ENCODE results near the gene RAE1. TPM values are rescaled to one million over a fixed set of nuclear protein-coding genes. Genes with fewer than 3 reads are reported as not detected.

The RAE1 gene
- total and polyA plus RNA-seq, 7 donors, result 9.1 to 23.6 (median 14.7) TPM

GRCh38 chr20:57317789-57318371, 33.2 kb upstream of the RAE1 start:
- ATAC-seq, result no peak
- 60 to 72% (median 66%) methylated on average over 14 of the region's 14 CpGs for WGBS, 3 donors
- H3K36me3 ChIP-seq (ENCODE audit: insufficient read depth in 1 of 2, low read depth in 1 of 2), result no peaks in the 10 kb centered on the region
- peaks cover 0 to 23% (median 0%) of the 10 kb centered on the region in 3 donors for H3K27me3 ChIP-seq (ENCODE audit: insufficient read depth in 3 of 3, low read length in 2 of 3)
- no peak overlapping the region for H3K4me3 ChIP-seq
- no peak for DNase-seq
- TF ChIP-seq, protein P1, sequence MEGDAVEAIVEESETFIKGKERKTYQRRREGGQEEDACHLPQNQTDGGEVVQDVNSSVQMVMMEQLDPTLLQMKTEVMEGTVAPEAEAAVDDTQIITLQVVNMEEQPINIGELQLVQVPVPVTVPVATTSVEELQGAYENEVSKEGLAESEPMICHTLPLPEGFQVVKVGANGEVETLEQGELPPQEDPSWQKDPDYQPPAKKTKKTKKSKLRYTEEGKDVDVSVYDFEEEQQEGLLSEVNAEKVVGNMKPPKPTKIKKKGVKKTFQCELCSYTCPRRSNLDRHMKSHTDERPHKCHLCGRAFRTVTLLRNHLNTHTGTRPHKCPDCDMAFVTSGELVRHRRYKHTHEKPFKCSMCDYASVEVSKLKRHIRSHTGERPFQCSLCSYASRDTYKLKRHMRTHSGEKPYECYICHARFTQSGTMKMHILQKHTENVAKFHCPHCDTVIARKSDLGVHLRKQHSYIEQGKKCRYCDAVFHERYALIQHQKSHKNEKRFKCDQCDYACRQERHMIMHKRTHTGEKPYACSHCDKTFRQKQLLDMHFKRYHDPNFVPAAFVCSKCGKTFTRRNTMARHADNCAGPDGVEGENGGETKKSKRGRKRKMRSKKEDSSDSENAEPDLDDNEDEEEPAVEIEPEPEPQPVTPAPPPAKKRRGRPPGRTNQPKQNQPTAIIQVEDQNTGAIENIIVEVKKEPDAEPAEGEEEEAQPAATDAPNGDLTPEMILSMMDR (IDR thresholded peaks at IDR 0.05), result no peak
- H3K4me1 ChIP-seq, result no peaks in the 10 kb centered on the region
- intact Hi-C loops (cut with DNase I), result no loop called here
- H3K9me3 ChIP-seq, result no peaks in the 10 kb centered on the region
- H3K27ac ChIP-seq, result no peak overlapping the region

DNA sequence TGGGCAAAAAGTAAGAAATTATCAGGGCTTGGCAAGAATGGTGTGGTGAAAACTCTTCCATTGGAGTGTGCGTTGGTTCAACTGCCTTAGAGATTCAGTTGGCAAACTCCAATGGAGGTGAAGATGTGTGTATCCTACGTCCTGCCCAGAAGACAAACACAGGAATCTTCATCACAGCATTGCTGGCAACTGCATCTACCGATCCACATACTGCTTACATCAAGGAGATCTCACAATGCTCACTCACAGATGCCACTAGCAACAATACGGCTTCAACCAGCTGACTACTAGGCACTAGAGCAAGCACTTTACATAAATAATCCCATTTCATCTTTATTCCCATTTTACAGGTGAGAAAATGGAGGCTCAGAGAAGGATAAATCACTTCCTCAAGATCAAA, 31.5 kb upstream of the RAE1 start:
- intact Hi-C loops (cut with DNase I), result no loop called here

GRCh38 chr20:57320358-57320757, 30.7 kb upstream of the RAE1 start:
- no peaks in the 10 kb centered on the region for H3K36me3 ChIP-seq (ENCODE audit: insufficient read depth in 1 of 2, low read depth in 1 of 2)
- TF ChIP-seq, protein P1 (IDR thresholded peaks at IDR 0.05), result no peak
- H3K27me3 ChIP-seq (ENCODE audit: insufficient read depth in 3 of 3, low read length in 2 of 3), result peaks cover 0 to 30% (median 0%) of the 10 kb centered on the region in 3 donors
- DNase-seq (no peak), ATAC-seq (no peak)
- no peaks in the 10 kb centered on the region for H3K9me3 ChIP-seq
- no peak overlapping the region for H3K4me3 ChIP-seq
- H3K27ac ChIP-seq, result no peak overlapping the region
- WGBS, 3 donors, result 75 to 83% (median 80%) methylated on average over 3 of the region's 3 CpGs
- no peaks in the 10 kb centered on the region for H3K4me1 ChIP-seq
- intact Hi-C loops (cut with DNase I), result no loop called here

More for the DNA sequence above, 31.5 kb upstream of the RAE1 start:
- Histone ChIP-seq H3K4me1 (no peaks in the 10 kb centered on the region), H3K27ac (no peak overlapping the region), H3K27me3 (ENCODE audit: insufficient read depth in 3 of 3, low read length in 2 of 3) (peaks cover 0 to 30% (median 0%) of the 10 kb centered on the region in 3 donors), H3K4me3 (no peak overlapping the region), H3K36me3 (ENCODE audit: insufficient read depth in 1 of 2, low read depth in 1 of 2) (no peaks in the 10 kb centered on the region), H3K9me3 (no peaks in the 10 kb centered on the region)
- TF ChIP-seq, protein P1 (IDR thresholded peaks at IDR 0.05), result no peak
- DNase-seq (no peak), ATAC-seq (no peak)
- WGBS, 3 donors, result 75 to 81% (median 75%) methylated on average over 4 of the region's 4 CpGs

DNA sequence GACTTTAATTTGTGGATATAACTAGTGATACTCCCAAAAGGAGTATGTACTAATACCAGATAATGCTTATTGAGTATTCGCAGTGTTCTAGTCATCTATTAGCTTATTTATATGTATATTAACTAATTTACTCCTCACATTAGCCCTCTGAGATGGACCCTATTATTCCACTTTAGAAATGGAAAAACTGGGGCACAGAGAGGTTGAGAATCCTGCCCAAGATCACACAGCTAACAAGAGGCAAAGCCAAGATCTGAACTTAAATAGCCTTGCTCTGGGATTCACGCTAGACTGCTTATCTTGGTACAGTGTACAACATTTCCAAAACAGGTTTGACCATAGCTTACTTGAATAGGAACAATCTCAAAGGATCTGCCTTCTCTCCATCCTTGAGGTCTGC, 29.9 kb upstream of the RAE1 start:
- Histone ChIP-seq H3K4me1 (no peaks in the 10 kb centered on the region), H3K27ac (no peak overlapping the region), H3K27me3 (ENCODE audit: insufficient read depth in 3 of 3, low read length in 2 of 3) (peaks cover 0 to 30% (median 0%) of the 10 kb centered on the region in 3 donors), H3K36me3 (ENCODE audit: insufficient read depth in 1 of 2, low read depth in 1 of 2) (no peaks in the 10 kb centered on the region), H3K4me3 (no peak overlapping the region), H3K9me3 (no peaks in the 10 kb centered on the region)
- ATAC-seq (no peak), DNase-seq (no peak)
- intact Hi-C loops (cut with DNase I), result no loop called here
- 89 to 100% (median 94%) methylated on average over 2 of the region's 2 CpGs for WGBS, 3 donors
- TF ChIP-seq, protein P1 (IDR thresholded peaks at IDR 0.05), result no peak

DNA sequence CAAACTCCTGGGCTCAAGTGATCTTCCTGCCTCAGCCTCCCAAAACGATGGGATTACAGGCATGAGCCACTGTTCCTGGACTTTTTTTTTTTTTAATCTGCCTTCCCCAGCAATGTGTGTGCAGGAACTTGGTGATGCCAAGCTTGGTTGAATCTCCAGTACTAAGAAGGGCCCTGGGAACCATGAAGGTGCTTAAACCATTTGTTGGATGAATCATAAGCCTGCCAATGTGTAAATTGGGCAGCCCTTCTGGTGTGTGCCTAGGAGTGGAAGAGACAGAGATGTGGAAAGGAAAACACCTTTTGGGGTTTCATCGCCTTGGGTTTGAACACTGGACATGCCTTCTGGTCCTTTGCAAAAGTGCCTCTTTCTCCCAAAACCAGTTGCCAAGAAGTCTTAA, 28.6 kb upstream of the RAE1 start:
- no peak for DNase-seq
- 70 to 83% (median 78%) methylated on average over 2 of the region's 2 CpGs for WGBS, 3 donors

More for the DNA sequence above, 28.6 kb upstream of the RAE1 start:
- TF ChIP-seq, protein P1 (IDR thresholded peaks at IDR 0.05), result no peak
- Histone ChIP-seq H3K4me1 (no peaks in the 10 kb centered on the region), H3K27me3 (ENCODE audit: insufficient read depth in 3 of 3, low read length in 2 of 3) (peaks cover 0 to 30% (median 0%) of the 10 kb centered on the region in 3 donors), H3K4me3 (no peak overlapping the region), H3K9me3 (no peaks in the 10 kb centered on the region), H3K36me3 (ENCODE audit: insufficient read depth in 1 of 2, low read depth in 1 of 2) (no peaks in the 10 kb centered on the region), H3K27ac (no peak overlapping the region)
- intact Hi-C loops (cut with DNase I), result no loop called here
- ATAC-seq, result no peak
